ENCODE results near the gene UQCC2. TPM values are rescaled to one million over a fixed set of nuclear protein-coding genes. Genes with fewer than 3 reads are reported as not detected.

The UQCC2 gene
- total RNA-seq, 1 experiment from 2014 or later: 71.2 TPM

DNA sequence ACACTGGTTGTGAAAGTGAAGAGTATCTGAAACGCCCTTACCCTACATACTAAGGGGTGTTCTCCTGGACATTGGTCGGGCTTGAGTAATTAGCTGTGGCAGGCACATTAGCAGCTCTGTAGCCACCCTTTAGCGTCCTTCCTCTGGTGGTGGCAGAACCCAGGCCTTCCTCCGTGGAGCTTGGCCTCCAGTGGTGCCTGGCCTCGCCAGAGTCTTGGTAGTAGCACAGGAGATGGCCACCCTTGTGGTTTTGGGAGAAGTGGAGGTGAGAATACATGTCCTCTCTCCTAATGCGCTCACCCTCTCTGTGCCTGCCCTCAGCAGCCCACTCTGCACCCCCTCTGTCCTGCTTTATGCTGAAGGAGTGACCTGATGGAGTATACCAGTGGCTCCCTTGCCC is 17.6 kb upstream of the UQCC2 start:
- Histone ChIP-seq H3K27ac (no peak overlapping the region), H3F3A (ENCODE audit: insufficient read depth, low read depth) (peaks cover 24% of the 10 kb centered on the region), H3K9me3 (ENCODE audit: insufficient read depth, low read depth) (no peaks in the 10 kb centered on the region), H3K4me1 (replicated peaks; ENCODE audit: insufficient read depth) (peaks cover 40% of the 10 kb centered on the region), H3K4me2 (no peak overlapping the region), H4K20me1 (ENCODE audit: insufficient read depth) (no peaks in the 10 kb centered on the region), H3K9me2 (ENCODE audit: insufficient read depth) (no peaks in the 10 kb centered on the region), H2AFZ (no peak overlapping the region), H3K27me3 (ENCODE audit: insufficient read depth, low read depth) (no peaks in the 10 kb centered on the region), H3K4me3 (no peak overlapping the region), H3K36me3 (ENCODE audit: low read depth) (no peaks in the 10 kb centered on the region), H3K79me2 (ENCODE audit: low read depth) (no peaks in the 10 kb centered on the region)
- BruUV-seq (replicated peaks): no TSS peak
- POLR2A ChIA-PET (ENCODE audit: unreplicated experiment): no interaction called here
- TF ChIP-seq, protein P1, sequence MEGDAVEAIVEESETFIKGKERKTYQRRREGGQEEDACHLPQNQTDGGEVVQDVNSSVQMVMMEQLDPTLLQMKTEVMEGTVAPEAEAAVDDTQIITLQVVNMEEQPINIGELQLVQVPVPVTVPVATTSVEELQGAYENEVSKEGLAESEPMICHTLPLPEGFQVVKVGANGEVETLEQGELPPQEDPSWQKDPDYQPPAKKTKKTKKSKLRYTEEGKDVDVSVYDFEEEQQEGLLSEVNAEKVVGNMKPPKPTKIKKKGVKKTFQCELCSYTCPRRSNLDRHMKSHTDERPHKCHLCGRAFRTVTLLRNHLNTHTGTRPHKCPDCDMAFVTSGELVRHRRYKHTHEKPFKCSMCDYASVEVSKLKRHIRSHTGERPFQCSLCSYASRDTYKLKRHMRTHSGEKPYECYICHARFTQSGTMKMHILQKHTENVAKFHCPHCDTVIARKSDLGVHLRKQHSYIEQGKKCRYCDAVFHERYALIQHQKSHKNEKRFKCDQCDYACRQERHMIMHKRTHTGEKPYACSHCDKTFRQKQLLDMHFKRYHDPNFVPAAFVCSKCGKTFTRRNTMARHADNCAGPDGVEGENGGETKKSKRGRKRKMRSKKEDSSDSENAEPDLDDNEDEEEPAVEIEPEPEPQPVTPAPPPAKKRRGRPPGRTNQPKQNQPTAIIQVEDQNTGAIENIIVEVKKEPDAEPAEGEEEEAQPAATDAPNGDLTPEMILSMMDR (conservative IDR thresholded peaks at IDR 0.05): no peak
- TF ChIP-seq EZH2 (IDR thresholded peaks at IDR 0.05; ENCODE audit: low read depth): no peak
- no peak for DNase-seq
- intact Hi-C loops (cut with micrococcal nuclease; ENCODE audit: unreplicated experiment): no loop called here
- CTCF ChIA-PET: no interaction called here

DNA sequence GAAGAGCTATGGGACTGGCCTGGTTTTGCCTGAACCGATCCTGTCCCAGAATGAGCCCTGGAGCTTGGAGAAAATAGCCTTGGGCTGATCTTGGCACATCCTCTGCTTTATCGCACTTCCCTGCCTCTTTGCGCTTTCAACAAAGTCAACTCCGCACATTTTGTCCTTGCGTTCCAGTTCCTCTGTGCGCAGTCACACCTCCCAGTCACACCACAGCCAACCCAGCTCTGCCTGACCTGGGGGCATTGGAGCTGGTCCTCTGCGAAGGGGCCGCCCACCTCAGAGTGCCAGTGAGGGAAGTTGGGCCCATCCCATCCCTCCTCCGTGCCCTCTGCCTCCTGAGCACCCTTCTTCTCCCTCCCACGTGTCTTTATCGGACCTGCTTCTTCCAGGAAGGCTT is 16.9 kb upstream of the UQCC2 start:
- no peak overlapping the region for H3K27ac ChIP-seq
- POLR2A ChIA-PET (ENCODE audit: unreplicated experiment): interaction anchor here (0.6 kb wide), 1 partner anchor 721 kb away, joined by 5 read pairs; no protein-coding TSS in a partner anchor
- H3K9me2 ChIP-seq (ENCODE audit: insufficient read depth): no peaks in the 10 kb centered on the region
- H3K4me3 ChIP-seq: no peak overlapping the region
- no peaks in the 10 kb centered on the region for H3K27me3 ChIP-seq (ENCODE audit: insufficient read depth, low read depth)
- peaks cover 24% of the 10 kb centered on the region for H3F3A ChIP-seq (ENCODE audit: insufficient read depth, low read depth)
- no peak overlapping the region for H3K4me2 ChIP-seq
- H4K20me1 ChIP-seq (ENCODE audit: insufficient read depth): no peaks in the 10 kb centered on the region
- no peak for DNase-seq
- H3K4me1 ChIP-seq (replicated peaks; ENCODE audit: insufficient read depth): peaks cover 37% of the 10 kb centered on the region
- H3K9me3 ChIP-seq (ENCODE audit: insufficient read depth, low read depth): no peaks in the 10 kb centered on the region
- H3K79me2 ChIP-seq (ENCODE audit: low read depth): no peaks in the 10 kb centered on the region
- intact Hi-C loops (cut with micrococcal nuclease; ENCODE audit: unreplicated experiment): no loop called here
- BruUV-seq (replicated peaks): no TSS peak
- CTCF ChIA-PET: no interaction called here
- TF ChIP-seq, protein P1 (conservative IDR thresholded peaks at IDR 0.05): no peak
- no peak for TF ChIP-seq EZH2 (IDR thresholded peaks at IDR 0.05; ENCODE audit: low read depth)
- no peak overlapping the region for H2AFZ ChIP-seq
- H3K36me3 ChIP-seq (ENCODE audit: low read depth): no peaks in the 10 kb centered on the region

DNA sequence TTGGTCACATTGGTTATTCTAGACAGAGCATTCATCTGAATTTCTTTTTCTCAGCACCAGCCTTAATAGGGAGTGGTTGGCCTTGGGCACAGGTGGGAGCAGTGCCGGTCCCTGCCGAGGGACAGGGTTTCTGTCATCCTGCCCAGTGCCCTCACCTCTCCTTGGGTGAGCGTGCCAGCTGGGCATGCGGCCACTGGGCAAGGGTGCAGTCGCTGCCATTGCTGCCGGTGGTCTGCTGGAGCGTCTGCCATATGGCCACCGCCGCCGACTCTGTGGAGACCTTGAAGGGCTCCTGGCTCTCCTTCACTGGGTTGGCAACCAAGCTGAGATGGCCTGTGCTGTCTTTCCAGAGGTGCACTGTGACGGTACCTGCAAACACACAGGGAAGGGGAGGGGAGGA is 16.4 kb upstream of the UQCC2 start:
- TF ChIP-seq EZH2 (IDR thresholded peaks at IDR 0.05; ENCODE audit: low read depth): no peak
- TF ChIP-seq, protein P1 (conservative IDR thresholded peaks at IDR 0.05): no peak
- Histone ChIP-seq H3F3A (ENCODE audit: insufficient read depth, low read depth) (peaks cover 24% of the 10 kb centered on the region), H3K27me3 (ENCODE audit: insufficient read depth, low read depth) (no peaks in the 10 kb centered on the region), H3K79me2 (ENCODE audit: low read depth) (no peaks in the 10 kb centered on the region), H3K9me2 (ENCODE audit: insufficient read depth) (no peaks in the 10 kb centered on the region), H3K4me2 (no peak overlapping the region), H3K27ac (no peak overlapping the region), H3K4me3 (no peak overlapping the region), H3K36me3 (ENCODE audit: low read depth) (no peaks in the 10 kb centered on the region), H3K9me3 (ENCODE audit: insufficient read depth, low read depth) (no peaks in the 10 kb centered on the region), H2AFZ (no peak overlapping the region), H3K4me1 (replicated peaks; ENCODE audit: insufficient read depth) (peaks cover 32% of the 10 kb centered on the region), H4K20me1 (ENCODE audit: insufficient read depth) (no peaks in the 10 kb centered on the region)
- DNase-seq: no peak
- intact Hi-C loops (cut with micrococcal nuclease; ENCODE audit: unreplicated experiment): no loop called here
- BruUV-seq (replicated peaks): no TSS peak
- ChIA-PET CTCF (no interaction called here), POLR2A (ENCODE audit: unreplicated experiment) (interaction anchor here (0.6 kb wide), 1 partner anchor 722 kb away, joined by 5 read pairs; no protein-coding TSS in a partner anchor)

All from PC-9 (cell line).